Measurements from ENCODE around the gene ANKS1A.

DNA sequence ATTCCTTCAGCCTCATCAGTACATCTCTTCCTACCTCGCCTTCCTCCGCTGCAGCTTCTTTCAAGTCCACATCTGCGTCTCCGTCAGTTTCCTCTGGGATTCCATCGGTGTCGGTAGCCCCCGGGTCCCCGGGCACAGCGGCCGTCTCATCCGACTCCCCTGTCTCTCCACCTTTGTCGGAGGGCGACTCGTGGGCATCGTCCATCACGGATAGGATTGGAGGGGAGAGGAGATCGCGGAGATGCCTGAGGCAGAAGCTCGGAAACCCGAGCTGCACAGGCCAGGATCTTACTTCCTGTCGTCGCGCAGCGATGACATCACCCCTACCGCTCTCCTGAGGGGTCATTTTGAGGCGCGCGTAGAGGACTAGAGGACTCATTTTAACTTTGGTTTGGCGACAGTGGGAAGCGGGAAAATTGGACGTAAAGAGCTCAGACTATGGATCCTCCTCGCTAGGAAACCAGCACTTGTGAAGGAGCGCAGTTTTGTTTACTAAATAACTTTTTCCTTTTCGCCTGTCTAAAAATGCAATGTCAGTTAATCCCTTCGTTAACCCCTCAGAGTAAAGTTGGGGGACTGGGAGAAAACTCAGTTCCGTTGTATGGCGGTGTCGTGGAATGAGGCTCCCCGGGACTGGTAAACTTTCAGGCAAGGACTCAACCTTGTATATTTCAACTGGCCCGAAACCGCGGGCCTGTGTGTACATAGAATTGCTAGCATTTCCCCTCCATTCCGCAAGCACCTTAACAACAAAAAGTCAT, 1.1 kb upstream of the ANKS1A start, which contains the start of gene TAF11:
- TF ChIP-seq IRF1 (CRISPR knock-in tag; IDR thresholded peaks at IDR 0.05) (no peak), ZNF317 (CRISPR knock-in tag; IDR thresholded peaks at IDR 0.05; ENCODE audit: borderline replicate concordance, low read depth) (peak; percentile 74), NFE2L1 (CRISPR knock-in tag; IDR thresholded peaks at IDR 0.05) (no peak), NR3C1 (CRISPR knock-in tag; conservative IDR thresholded peaks at IDR 0.05; ENCODE audit: low read depth) (no peak), E2F4 (CRISPR knock-in tag; IDR thresholded peaks at IDR 0.05; ENCODE audit: borderline replicate concordance, low read depth) (peak; percentile 70; the same call in 1 of the 2 replicates), ATF3 (CRISPR knock-in tag; conservative IDR thresholded peaks at IDR 0.05) (no peak), ATF6 (CRISPR knock-in tag; IDR thresholded peaks at IDR 0.05) (no peak), NR2C2 (CRISPR knock-in tag; IDR thresholded peaks at IDR 0.05) (no peak)
- TF ChIP-seq, protein P1, sequence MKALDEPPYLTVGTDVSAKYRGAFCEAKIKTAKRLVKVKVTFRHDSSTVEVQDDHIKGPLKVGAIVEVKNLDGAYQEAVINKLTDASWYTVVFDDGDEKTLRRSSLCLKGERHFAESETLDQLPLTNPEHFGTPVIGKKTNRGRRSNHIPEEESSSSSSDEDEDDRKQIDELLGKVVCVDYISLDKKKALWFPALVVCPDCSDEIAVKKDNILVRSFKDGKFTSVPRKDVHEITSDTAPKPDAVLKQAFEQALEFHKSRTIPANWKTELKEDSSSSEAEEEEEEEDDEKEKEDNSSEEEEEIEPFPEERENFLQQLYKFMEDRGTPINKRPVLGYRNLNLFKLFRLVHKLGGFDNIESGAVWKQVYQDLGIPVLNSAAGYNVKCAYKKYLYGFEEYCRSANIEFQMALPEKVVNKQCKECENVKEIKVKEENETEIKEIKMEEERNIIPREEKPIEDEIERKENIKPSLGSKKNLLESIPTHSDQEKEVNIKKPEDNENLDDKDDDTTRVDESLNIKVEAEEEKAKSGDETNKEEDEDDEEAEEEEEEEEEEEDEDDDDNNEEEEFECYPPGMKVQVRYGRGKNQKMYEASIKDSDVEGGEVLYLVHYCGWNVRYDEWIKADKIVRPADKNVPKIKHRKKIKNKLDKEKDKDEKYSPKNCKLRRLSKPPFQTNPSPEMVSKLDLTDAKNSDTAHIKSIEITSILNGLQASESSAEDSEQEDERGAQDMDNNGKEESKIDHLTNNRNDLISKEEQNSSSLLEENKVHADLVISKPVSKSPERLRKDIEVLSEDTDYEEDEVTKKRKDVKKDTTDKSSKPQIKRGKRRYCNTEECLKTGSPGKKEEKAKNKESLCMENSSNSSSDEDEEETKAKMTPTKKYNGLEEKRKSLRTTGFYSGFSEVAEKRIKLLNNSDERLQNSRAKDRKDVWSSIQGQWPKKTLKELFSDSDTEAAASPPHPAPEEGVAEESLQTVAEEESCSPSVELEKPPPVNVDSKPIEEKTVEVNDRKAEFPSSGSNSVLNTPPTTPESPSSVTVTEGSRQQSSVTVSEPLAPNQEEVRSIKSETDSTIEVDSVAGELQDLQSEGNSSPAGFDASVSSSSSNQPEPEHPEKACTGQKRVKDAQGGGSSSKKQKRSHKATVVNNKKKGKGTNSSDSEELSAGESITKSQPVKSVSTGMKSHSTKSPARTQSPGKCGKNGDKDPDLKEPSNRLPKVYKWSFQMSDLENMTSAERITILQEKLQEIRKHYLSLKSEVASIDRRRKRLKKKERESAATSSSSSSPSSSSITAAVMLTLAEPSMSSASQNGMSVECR (CRISPR knock-in tag; IDR thresholded peaks at IDR 0.05; ENCODE audit: borderline replicate concordance): 0 out of 2 replicates have a peak, but pooled peaks have one; percentile 20
- TF ChIP-seq, protein P2, sequence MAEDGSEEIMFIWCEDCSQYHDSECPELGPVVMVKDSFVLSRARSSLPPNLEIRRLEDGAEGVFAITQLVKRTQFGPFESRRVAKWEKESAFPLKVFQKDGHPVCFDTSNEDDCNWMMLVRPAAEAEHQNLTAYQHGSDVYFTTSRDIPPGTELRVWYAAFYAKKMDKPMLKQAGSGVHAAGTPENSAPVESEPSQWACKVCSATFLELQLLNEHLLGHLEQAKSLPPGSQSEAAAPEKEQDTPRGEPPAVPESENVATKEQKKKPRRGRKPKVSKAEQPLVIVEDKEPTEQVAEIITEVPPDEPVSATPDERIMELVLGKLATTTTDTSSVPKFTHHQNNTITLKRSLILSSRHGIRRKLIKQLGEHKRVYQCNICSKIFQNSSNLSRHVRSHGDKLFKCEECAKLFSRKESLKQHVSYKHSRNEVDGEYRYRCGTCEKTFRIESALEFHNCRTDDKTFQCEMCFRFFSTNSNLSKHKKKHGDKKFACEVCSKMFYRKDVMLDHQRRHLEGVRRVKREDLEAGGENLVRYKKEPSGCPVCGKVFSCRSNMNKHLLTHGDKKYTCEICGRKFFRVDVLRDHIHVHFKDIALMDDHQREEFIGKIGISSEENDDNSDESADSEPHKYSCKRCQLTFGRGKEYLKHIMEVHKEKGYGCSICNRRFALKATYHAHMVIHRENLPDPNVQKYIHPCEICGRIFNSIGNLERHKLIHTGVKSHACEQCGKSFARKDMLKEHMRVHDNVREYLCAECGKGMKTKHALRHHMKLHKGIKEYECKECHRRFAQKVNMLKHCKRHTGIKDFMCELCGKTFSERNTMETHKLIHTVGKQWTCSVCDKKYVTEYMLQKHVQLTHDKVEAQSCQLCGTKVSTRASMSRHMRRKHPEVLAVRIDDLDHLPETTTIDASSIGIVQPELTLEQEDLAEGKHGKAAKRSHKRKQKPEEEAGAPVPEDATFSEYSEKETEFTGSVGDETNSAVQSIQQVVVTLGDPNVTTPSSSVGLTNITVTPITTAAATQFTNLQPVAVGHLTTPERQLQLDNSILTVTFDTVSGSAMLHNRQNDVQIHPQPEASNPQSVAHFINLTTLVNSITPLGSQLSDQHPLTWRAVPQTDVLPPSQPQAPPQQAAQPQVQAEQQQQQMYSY (CRISPR knock-in tag; IDR thresholded peaks at IDR 0.05): no peak
- TF ChIP-seq, protein P3, sequence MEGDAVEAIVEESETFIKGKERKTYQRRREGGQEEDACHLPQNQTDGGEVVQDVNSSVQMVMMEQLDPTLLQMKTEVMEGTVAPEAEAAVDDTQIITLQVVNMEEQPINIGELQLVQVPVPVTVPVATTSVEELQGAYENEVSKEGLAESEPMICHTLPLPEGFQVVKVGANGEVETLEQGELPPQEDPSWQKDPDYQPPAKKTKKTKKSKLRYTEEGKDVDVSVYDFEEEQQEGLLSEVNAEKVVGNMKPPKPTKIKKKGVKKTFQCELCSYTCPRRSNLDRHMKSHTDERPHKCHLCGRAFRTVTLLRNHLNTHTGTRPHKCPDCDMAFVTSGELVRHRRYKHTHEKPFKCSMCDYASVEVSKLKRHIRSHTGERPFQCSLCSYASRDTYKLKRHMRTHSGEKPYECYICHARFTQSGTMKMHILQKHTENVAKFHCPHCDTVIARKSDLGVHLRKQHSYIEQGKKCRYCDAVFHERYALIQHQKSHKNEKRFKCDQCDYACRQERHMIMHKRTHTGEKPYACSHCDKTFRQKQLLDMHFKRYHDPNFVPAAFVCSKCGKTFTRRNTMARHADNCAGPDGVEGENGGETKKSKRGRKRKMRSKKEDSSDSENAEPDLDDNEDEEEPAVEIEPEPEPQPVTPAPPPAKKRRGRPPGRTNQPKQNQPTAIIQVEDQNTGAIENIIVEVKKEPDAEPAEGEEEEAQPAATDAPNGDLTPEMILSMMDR (IDR thresholded peaks at IDR 0.05): no peak
- TF ChIP-seq, protein P4, sequence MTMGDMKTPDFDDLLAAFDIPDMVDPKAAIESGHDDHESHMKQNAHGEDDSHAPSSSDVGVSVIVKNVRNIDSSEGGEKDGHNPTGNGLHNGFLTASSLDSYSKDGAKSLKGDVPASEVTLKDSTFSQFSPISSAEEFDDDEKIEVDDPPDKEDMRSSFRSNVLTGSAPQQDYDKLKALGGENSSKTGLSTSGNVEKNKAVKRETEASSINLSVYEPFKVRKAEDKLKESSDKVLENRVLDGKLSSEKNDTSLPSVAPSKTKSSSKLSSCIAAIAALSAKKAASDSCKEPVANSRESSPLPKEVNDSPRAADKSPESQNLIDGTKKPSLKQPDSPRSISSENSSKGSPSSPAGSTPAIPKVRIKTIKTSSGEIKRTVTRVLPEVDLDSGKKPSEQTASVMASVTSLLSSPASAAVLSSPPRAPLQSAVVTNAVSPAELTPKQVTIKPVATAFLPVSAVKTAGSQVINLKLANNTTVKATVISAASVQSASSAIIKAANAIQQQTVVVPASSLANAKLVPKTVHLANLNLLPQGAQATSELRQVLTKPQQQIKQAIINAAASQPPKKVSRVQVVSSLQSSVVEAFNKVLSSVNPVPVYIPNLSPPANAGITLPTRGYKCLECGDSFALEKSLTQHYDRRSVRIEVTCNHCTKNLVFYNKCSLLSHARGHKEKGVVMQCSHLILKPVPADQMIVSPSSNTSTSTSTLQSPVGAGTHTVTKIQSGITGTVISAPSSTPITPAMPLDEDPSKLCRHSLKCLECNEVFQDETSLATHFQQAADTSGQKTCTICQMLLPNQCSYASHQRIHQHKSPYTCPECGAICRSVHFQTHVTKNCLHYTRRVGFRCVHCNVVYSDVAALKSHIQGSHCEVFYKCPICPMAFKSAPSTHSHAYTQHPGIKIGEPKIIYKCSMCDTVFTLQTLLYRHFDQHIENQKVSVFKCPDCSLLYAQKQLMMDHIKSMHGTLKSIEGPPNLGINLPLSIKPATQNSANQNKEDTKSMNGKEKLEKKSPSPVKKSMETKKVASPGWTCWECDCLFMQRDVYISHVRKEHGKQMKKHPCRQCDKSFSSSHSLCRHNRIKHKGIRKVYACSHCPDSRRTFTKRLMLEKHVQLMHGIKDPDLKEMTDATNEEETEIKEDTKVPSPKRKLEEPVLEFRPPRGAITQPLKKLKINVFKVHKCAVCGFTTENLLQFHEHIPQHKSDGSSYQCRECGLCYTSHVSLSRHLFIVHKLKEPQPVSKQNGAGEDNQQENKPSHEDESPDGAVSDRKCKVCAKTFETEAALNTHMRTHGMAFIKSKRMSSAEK (CRISPR knock-in tag; IDR thresholded peaks at IDR 0.05; ENCODE audit: borderline replicate concordance): no peak

Data from WTC11 (cell line).